Progenitor cell of endocrine pancreas (in vitro differentiated cells): Measurements from ENCODE around the gene PLA2G4D. TPM values are rescaled to one million over a fixed set of nuclear protein-coding genes. Genes with fewer than 3 reads are reported as not detected.

Experiments
- DNase-seq: peaks from one replicate; pipeline ENCODE4 v3.0.0; 2021; ENCODE audit warnings: low spot score; ENCODE audit not compliant: unreplicated experiment
- H3K27ac Mint-ChIP-seq: 2 replicates; pipeline ENCODE4 v1.8.0; 2021; ENCODE audit warnings: mild to moderate bottlenecking, moderate library complexity, mixed read lengths
- H3K27me3 Mint-ChIP-seq: 2 replicates; pipeline ENCODE4 v1.8.0; 2021; ENCODE audit warnings: mixed read lengths
- H3K36me3 Mint-ChIP-seq: 2 replicates; pipeline ENCODE4 v1.8.0; 2022; ENCODE audit warnings: mixed read lengths; ENCODE audit not compliant: insufficient read depth
- H3K4me1 Mint-ChIP-seq: 2 replicates; pipeline ENCODE4 v1.8.0; 2021; ENCODE audit warnings: low read depth, mixed read lengths
- H3K4me3 Mint-ChIP-seq: 2 replicates; pipeline ENCODE4 v1.8.0; 2021; ENCODE audit warnings: low read depth, mild to moderate bottlenecking, moderate library complexity, mixed read lengths
- H3K9me3 Mint-ChIP-seq: 2 replicates; pipeline ENCODE4 v1.8.0; 2021; ENCODE audit warnings: low read depth, mixed read lengths
- CTCF ChIP-seq: fragments of 200-600 bp; sonication (generic); IDR thresholded peaks from one replicate; pipeline ENCODE4 v1.5.0; 2021; ENCODE audit warnings: antibody characterized with exemption, mild to moderate bottlenecking; ENCODE audit not compliant: unreplicated experiment
- total RNA-seq: library from RNA; stranded (reverse); gene quantifications from 2 replicates; pipeline ENCODE4 v1.2.1, GENCODE V29; 2021

Gene PLA2G4D
- total RNA-seq, 1 donor from 2014 or later, result not detected

DNA sequence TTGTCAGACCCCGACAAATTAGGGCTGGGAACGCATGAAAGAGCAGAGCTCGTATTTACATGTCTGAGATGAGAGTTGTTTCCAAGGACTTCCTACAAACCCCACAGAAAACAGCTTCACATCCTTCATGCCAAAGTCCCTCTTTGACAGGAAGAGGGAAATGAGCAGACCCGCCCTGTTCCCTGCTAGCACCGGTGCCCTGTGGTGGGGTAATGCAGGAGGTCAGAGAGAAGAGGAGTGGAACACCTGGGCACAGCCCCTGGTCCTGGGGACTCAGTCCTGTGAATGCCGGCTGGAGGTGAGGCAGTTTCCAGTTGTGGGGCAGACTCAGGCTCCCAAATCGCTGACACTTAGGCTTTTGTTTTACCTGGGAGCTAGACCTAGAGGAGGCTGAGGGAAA is 4.0 kb downstream of the PLA2G4D start:
- TF ChIP-seq CTCF, result no peak
- no peak overlapping the region for H3K4me3 Mint-ChIP-seq
- H3K4me1 Mint-ChIP-seq, result peaks cover 3% of the 10 kb centered on the region
- peaks cover 19% of the 10 kb centered on the region for H3K27me3 Mint-ChIP-seq
- no peaks in the 10 kb centered on the region for H3K9me3 Mint-ChIP-seq
- no peak overlapping the region for H3K27ac Mint-ChIP-seq
- H3K36me3 Mint-ChIP-seq, result no peaks in the 10 kb centered on the region
- DNase-seq, result no peak

DNA sequence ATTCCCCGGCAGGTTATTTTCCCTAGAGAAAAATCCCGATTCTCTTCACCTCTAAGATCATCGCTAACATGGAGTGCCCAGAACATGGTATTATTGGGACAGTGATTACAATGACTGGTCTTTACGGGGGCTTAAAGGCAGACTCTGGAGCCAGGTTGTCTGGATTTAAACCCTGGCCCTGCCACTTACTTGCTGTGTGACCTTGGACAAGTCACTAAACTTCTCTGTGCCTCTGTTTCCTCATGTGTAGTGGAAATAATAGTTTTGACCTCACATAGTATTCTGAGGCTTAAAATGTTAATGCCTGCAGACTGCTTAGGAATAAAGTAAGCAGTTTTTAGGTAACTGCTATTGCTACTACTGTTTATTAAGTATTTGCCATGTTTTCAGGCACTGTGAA is 4.4 kb downstream of the PLA2G4D start:
- no peak for DNase-seq
- no peak for TF ChIP-seq CTCF
- no peak overlapping the region for H3K27ac Mint-ChIP-seq
- no peaks in the 10 kb centered on the region for H3K9me3 Mint-ChIP-seq
- H3K4me3 Mint-ChIP-seq, result no peak overlapping the region
- H3K4me1 Mint-ChIP-seq, result peaks cover 3% of the 10 kb centered on the region
- H3K27me3 Mint-ChIP-seq, result peaks cover 21% of the 10 kb centered on the region
- no peaks in the 10 kb centered on the region for H3K36me3 Mint-ChIP-seq

GRCh38 chr15:42088801-42089640 is 5.3 kb downstream of the PLA2G4D start:
- no peak for DNase-seq
- Mint-ChIP-seq H3K27me3 (peaks cover 27% of the 10 kb centered on the region), H3K4me1 (peaks cover 3% of the 10 kb centered on the region)

GRCh38 chr15:42087926-42088800 is 6.2 kb downstream of the PLA2G4D start:
- TF ChIP-seq CTCF, result no peak
- peaks cover 30% of the 10 kb centered on the region for H3K27me3 Mint-ChIP-seq
- no peaks in the 10 kb centered on the region for H3K9me3 Mint-ChIP-seq

More at GRCh38 chr15:42088801-42089640, 5.3 kb downstream of the PLA2G4D start:
- no peak for TF ChIP-seq CTCF
- Mint-ChIP-seq H3K9me3 (no peaks in the 10 kb centered on the region), H3K4me3 (no peak overlapping the region), H3K27ac (no peak overlapping the region), H3K36me3 (no peaks in the 10 kb centered on the region)

GRCh38 chr15:42087460-42087859 is 6.9 kb downstream of the PLA2G4D start:
- Mint-ChIP-seq H3K27ac (no peak overlapping the region), H3K9me3 (no peaks in the 10 kb centered on the region), H3K27me3 (peaks cover 32% of the 10 kb centered on the region), H3K4me3 (no peak overlapping the region), H3K4me1 (peaks cover 3% of the 10 kb centered on the region), H3K36me3 (no peaks in the 10 kb centered on the region)
- no peak for DNase-seq
- TF ChIP-seq CTCF, result no peak

More at GRCh38 chr15:42087926-42088800, 6.2 kb downstream of the PLA2G4D start:
- H3K4me3 Mint-ChIP-seq, result no peak overlapping the region
- no peak for DNase-seq
- H3K27ac Mint-ChIP-seq, result no peak overlapping the region
- H3K4me1 Mint-ChIP-seq, result peaks cover 3% of the 10 kb centered on the region
- no peaks in the 10 kb centered on the region for H3K36me3 Mint-ChIP-seq
